Stomach smooth muscle (tissue), 2 donors: Measurements from ENCODE around the gene SLMAP.
"Not testable (repeated sequence)": the region's sequence is repeated elsewhere in the genome, so short reads cannot be mapped to it uniquely, and the experiment has no call there.

ENCODE experiments used
- H3K27ac ChIP-seq: one replicate; pipeline ENCODE4 v1.7.0; 2013; ENCODE audit warnings: mild to moderate bottlenecking, low read length, inconsistent platforms
- H3K27me3 ChIP-seq, 2 donors: one replicate each; pipeline ENCODE4 v1.7.0; 2013; ENCODE audit warnings: low read length in 2 of 2; ENCODE audit not compliant: insufficient read depth in 2 of 2, control insufficient read depth in 1 of 2
- H3K36me3 ChIP-seq, 2 donors: one replicate each; pipeline ENCODE4 v1.7.0; 2013; ENCODE audit warnings: low read length in 2 of 2; ENCODE audit not compliant: control insufficient read depth in 2 of 2, insufficient read depth in 2 of 2
- H3K4me1 ChIP-seq: one replicate; pipeline ENCODE4 v1.7.0; 2013; ENCODE audit warnings: low read length; ENCODE audit not compliant: control insufficient read depth, insufficient read depth
- H3K4me3 ChIP-seq, 2 donors: one replicate each; pipeline ENCODE4 v1.7.0; 2013; ENCODE audit warnings: low read length in 2 of 2
- H3K9ac ChIP-seq, 2 donors: one replicate each; pipeline ENCODE4 v1.7.0; 2013; ENCODE audit warnings: low read length in 2 of 2, mild to moderate bottlenecking in 1 of 2
- H3K9me3 ChIP-seq, 2 donors: one replicate each; pipeline ENCODE4 v1.7.0; 2013; ENCODE audit warnings: low read length in 2 of 2; ENCODE audit not compliant: control insufficient read depth in 2 of 2
- donor health status: healthy.
- donor health status: Pancreatic carcinoma.

Gene SLMAP

DNA sequence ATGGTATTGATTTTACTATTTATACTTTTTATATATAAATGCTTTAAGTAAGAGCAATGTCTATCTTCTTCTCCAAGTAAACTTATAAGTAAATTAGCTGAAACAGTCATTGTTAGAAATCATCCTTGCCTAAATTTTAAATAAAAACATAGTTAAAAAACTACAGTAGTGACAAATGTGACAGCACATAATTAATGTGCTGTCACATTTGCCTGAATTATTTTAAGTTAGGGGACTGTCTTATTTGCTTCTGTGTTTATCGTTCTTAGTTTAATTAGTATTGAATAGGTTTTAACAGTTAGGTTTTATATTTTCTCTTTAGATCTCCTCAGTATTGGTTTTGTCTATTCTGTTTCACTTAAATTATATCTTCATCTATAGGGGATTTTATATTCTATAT is 36.1 kb downstream of the SLMAP start:
- Histone ChIP-seq H3K4me1 (no peaks in the 10 kb centered on the region), H3K27ac (no peak overlapping the region), H3K9ac (no peak overlapping the region), H3K36me3 (no peaks in the 10 kb centered on the region), H3K27me3 (no peaks in the 10 kb centered on the region), H3K4me3 (no peak overlapping the region), H3K9me3 (no peaks in the 10 kb centered on the region)

DNA sequence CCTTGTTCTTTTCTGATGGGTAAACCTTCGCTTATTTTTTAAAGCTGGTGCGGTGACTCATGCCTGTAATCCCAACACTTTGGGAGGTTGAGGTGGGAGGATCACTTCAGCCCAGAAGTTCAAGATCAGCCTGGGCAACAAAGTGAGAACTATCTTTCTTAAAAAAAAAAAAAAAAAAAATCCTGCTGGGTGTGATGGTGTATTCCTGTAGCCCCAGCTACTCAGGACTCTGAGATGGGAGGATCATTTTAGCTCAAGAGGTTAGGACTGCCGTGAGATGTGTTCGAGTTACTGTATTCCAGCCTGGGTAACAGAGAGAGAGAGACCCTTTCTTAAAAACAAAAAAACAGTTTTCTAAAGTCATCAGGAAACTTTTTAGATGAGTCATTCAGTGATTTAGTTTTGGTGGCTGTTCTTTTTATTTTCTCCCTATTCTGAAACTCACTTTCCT is 37.7 kb downstream of the SLMAP start:
- Histone ChIP-seq H3K36me3 (no peaks in the 10 kb centered on the region), H3K27ac (no peak overlapping the region), H3K4me3 (no peak overlapping the region), H3K4me1 (no peaks in the 10 kb centered on the region), H3K27me3 (no peaks in the 10 kb centered on the region), H3K9ac (no peak overlapping the region), H3K9me3 (no peaks in the 10 kb centered on the region)

DNA sequence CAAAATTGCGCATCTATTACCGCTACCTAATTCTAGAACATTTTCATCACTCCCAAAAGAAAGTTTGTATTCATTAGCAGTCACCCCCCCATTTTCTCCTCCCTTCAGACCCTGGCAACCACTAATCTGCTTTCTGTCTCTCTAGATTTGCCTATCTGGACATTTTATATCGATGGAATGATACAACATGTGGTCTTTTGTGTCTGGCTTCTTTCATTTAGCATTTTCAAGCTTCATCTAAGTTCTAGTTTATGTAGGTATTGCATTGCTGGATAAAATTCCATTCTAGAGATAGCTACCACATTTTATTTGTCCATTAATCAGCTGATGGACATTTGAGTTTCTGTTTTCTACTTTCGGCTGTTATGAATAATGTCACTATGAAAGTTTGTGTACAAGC is 38.4 kb downstream of the SLMAP start:
- Histone ChIP-seq H3K27me3 (no peaks in the 10 kb centered on the region), H3K4me1 (no peaks in the 10 kb centered on the region), H3K4me3 (no peak overlapping the region), H3K9ac (no peak overlapping the region), H3K36me3 (no peaks in the 10 kb centered on the region), H3K27ac (no peak overlapping the region), H3K9me3 (no peaks in the 10 kb centered on the region)

DNA sequence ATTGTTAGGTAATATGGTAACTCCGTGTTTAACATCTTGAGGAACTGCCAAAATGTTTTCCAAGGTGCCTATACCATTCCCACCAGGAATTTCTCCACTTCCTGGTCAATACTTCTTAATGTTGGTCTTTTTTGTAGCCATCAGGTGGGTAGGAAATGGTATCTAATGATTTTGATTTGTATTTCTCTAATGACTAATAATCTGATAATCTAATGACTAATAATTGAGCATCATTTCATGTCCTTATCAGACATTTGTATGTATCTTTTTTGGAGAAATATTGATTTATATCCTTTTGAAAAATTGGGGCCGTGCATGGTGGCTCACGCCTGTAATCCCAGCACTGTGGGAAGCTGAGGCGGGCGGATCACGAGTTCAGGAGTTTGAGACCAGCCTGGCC is 38.8 kb downstream of the SLMAP start:
- Histone ChIP-seq H3K9ac (no peak overlapping the region), H3K27me3 (no peaks in the 10 kb centered on the region), H3K4me3 (no peak overlapping the region), H3K9me3 (no peaks in the 10 kb centered on the region), H3K27ac (no peak overlapping the region), H3K36me3 (no peaks in the 10 kb centered on the region), H3K4me1 (no peaks in the 10 kb centered on the region)

DNA sequence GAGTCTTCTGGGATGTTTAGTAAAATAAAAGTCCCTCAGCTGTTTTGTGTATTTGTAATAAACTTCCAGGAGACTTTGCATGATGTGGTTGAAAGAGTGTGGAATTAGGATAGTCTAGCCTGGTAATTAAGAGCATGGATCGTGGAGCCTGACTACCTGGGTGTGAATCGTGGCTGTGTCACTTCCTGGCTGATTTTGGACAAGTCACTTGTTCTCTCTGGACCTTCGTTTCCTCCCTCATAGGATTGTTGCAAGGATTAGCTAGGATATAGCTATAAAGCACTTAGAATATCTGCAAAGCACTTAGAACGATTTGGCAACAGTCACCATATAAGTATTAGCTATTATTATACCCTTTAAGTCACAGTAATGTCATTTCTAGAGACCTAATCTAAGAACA is 40.2 kb downstream of the SLMAP start:
- Histone ChIP-seq H3K9me3 (no peaks in the 10 kb centered on the region), H3K27me3 (no peaks in the 10 kb centered on the region), H3K27ac (no peak overlapping the region), H3K4me3 (no peak overlapping the region), H3K9ac (no peak overlapping the region), H3K36me3 (no peaks in the 10 kb centered on the region), H3K4me1 (no peaks in the 10 kb centered on the region)

DNA sequence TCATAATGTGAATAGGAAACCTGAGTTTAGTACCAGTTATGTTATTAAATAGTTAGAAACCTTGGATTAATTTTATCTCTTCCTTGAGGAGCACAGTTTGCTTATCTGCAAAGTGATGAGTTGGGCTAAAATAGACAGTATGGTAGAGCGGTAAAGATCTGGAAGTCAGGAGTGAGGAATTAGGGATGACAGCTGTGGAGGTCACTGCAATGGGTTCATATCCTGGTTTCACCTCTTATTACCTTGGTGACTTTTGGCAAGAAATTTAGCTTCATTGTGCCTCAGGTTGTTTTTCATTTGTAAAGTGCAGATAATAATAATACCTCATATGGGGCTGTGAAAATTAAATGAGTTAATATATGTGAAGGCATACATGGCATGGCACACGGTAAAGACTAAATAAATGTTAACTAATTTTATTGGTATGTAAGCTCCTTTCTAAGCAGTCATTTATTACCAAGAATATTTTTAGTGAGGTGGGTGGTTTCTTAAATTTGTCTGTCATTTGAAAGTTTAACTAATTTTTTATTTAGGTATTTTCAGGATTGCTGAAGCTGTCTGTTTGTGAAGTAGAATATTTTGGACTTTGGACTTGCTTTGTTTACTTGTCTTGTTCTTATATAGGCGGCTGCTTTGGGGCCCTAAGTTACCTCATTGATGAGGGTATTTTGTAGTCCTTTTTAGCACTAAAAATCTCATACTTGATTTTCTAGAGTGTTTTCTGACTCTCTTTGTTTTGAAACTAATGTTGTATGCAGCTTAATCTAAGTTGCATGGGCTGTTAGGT is 41.8 kb downstream of the SLMAP start:
- H3K4me3 ChIP-seq, result no peak overlapping the region
- H3K4me1 ChIP-seq, result peaks cover 4% of the 10 kb centered on the region
- no peaks in the 10 kb centered on the region for H3K27me3 ChIP-seq
- no peak overlapping the region for H3K27ac ChIP-seq
- no peaks in the 10 kb centered on the region for H3K9me3 ChIP-seq
- no peak overlapping the region for H3K9ac ChIP-seq
- no peaks in the 10 kb centered on the region for H3K36me3 ChIP-seq

DNA sequence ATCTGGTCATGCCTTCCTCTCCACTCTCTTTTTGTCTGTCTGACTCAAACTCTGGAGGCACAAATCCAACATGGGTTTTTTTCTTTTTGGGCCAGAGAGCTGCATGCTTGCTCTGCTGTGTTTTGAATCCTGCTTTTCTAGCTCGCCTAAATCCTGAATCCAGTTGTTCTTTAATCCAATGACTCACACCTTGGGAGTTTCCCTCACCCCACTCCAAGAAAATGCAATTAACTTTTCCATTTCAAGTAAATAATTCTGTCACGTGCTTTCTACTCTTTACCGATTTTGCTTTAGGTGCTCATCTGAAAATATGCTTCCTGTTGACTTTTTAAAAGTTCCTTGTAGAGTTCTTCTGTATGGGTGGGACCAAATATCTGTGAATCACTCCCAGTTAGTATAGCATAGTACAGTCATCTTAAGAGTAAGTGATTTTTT is 47.6 kb downstream of the SLMAP start:
- Histone ChIP-seq H3K9ac (no peak overlapping the region), H3K9me3 (no peaks in the 10 kb centered on the region), H3K36me3 (no peaks in the 10 kb centered on the region), H3K4me1 (peaks cover 6% of the 10 kb centered on the region), H3K4me3 (peak overlapping the region in 1 of 2 donors; percentile 0), H3K27ac (no peak overlapping the region), H3K27me3 (no peaks in the 10 kb centered on the region)

DNA sequence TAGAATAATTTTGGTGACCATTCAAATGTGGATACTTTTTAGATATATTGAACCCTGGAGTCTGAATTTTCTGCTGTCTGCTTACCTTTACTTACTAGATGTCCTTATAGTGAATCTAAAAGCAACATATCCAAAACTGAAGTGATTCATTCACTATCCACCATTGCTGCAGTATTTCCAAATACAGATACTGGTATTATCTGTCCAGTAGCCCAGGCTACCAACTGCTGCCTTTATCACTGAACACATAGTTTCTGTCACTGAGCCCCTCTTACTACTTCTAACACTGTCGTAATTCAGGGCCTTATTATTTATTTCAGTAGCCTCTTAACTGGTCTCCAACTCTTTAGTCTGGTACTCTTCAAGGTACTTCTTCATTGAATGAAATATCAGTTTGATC is 49.2 kb downstream of the SLMAP start:
- H3K27ac ChIP-seq, result no peak overlapping the region
- H3K4me1 ChIP-seq, result peaks cover 6% of the 10 kb centered on the region
- H3K9ac ChIP-seq, result no peak overlapping the region
- H3K27me3 ChIP-seq, result no peaks in the 10 kb centered on the region
- H3K36me3 ChIP-seq, result no peaks in the 10 kb centered on the region
- no peaks in the 10 kb centered on the region for H3K9me3 ChIP-seq
- H3K4me3 ChIP-seq, result no peak overlapping the region

DNA sequence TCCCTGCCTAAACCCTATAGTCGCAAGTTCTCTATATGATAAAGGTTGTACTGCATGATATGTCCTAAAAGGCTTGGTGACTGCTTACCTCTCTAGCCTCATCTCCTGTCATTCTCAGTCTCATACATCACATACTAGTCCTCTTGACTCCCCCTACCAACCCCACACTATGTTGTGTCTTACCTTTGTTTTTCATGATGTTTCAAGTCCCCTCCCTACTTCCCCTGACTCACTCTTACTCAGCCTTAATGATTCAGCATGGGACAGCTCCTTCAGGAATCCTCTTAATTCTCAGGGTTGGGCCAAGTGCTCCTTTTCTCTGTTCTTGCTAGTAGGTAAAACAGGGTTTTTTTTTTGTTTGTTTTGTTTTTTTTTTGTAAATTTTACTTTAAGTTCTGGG is 49.6 kb downstream of the SLMAP start:
- H3K4me3 ChIP-seq, result no peak overlapping the region
- no peaks in the 10 kb centered on the region for H3K27me3 ChIP-seq
- peaks cover 6% of the 10 kb centered on the region for H3K4me1 ChIP-seq
- no peak overlapping the region for H3K27ac ChIP-seq
- no peaks in the 10 kb centered on the region for H3K36me3 ChIP-seq
- H3K9me3 ChIP-seq, result no peaks in the 10 kb centered on the region
- no peak overlapping the region for H3K9ac ChIP-seq

DNA sequence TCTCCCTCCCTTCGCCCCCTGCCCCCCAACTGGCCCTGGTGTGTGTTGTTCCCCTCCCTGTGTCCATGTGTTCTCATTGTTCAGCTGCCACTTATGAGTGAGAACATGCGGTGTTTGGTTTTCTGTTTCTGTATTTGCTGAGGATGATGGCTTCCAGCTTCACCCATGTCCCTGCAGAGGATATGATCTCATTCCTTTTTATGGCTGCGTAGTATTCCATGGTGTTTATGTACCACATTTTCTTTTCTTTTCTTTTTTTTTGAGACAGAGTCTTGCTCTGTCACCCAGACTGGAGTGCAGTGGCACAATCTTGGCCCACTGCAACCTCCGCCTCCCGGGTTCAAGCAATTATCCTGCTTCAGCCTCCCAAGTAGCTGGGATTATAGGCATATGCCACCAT is 50.1 kb downstream of the SLMAP start:
- H3K4me1 ChIP-seq, H3K9me3 ChIP-seq, H3K36me3 ChIP-seq, H3K27me3 ChIP-seq, H3K9ac ChIP-seq, H3K4me3 ChIP-seq, H3K27ac ChIP-seq: not testable (repeated sequence)

DNA sequence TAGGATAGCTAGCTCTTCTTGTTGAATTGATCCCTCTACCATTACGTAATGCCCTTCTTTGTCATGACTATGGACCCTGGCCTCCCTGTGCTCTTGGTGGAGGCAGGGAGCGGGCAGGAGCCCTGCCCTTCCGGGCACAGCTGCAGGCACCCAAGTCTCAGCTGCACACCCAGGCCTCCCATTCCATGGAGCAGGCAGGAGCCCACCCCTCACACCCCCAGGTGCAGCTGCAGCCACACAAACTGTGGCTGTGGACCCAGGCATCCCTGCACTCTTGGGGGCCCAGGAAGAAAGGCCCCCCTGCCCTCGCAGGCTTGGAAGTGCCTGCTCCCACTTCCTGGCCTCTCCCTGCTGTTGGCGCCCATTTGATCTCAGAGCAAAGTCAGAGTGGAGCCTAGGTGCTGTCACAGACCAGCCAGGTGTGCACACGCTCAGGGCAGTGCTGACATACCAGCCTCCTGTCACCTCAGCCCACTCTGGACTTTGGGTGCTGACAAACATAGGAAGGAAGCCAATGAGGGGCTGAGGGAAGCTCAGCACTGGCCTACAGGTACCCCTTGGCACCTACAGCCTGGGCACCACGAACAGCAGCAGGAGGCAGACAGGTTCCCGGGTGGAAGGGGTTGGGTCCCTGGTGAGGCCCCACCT is 53.0 kb downstream of the SLMAP start:
- Histone ChIP-seq H3K27me3 (no peaks in the 10 kb centered on the region), H3K9me3 (no peaks in the 10 kb centered on the region), H3K27ac (no peak overlapping the region), H3K9ac (no peak overlapping the region), H3K36me3 (no peaks in the 10 kb centered on the region), H3K4me1 (no peaks in the 10 kb centered on the region), H3K4me3 (no peak overlapping the region)
